ENCODE results near the gene CHD1L. TPM values are rescaled to one million over a fixed set of nuclear protein-coding genes. Genes with fewer than 3 reads are reported as not detected.
A peak's percentile ranks its signal among the peaks of the same experiment; 100 is the strongest.
"Not testable (repeated sequence)": the region's sequence is repeated elsewhere in the genome, so short reads cannot be mapped to it uniquely, and the experiment has no call there.

CHD1L gene
- total RNA-seq, 2 experiments from 2014 or later = 70.0 to 70.9 TPM

DNA sequence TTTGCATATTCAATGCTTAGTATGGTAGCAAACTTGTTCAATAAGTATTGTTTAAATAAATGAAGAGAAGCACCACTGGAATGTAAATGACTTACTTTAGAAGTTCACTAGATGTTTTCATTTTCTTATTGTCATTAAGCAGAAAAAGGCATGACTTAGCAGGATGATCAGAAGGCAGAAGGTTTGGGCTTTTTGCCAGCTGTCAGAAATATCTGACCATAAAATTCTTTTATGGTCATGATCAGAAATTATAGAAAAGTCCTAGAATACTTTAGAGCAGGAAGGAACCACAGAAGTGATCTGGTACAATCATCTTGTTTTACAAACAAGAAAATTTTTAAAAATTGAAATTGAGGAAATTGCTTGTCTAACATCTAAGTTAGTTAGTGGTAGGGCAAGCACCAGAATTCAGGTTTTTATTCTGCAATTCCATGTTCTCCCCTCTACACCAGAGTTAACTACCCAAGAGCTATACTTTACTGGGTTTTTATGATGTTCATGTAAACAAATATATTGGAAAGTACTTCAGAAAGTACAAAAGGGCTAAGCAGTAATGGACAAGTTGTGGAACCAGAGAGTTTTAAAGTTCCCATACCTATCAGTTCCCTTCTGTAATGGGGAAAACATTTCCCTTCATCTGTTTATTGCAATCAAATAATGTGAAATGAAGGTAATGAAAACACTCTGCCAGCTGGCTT lies 27.5 kb upstream of the CHD1L start:
- Mint-ChIP-seq H3K4me3 (no peak overlapping the region), H3K9me3 (no peaks in the 10 kb centered on the region), H3K27ac (no peak overlapping the region), H3K4me1 (no peaks in the 10 kb centered on the region), H3K36me3 (ENCODE audit: low read depth) (no peaks in the 10 kb centered on the region), H3K27me3 (no peaks in the 10 kb centered on the region)
- POLR2A ChIA-PET = no interaction called here
- CTCF ChIA-PET = no interaction called here
- no peak for DNase-seq

DNA sequence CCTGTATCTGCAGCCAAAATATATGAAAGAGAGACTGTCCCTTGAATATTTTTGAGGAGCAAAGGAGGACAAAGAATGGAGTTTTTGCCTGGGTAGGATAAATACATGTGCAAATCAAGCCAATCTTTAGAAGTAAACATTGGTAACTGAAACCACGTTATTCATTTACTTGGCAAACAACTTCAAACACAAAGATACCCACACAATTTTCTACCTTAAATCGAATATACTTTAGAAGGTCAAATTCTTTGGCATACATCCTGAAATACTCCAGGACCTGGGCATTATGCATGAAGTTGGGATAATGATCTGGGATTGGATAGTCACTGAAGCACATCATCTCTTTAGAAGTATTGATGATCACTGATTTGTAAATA lies 27.0 kb upstream of the CHD1L start:
- POLR2A ChIA-PET = no interaction called here

DNA sequence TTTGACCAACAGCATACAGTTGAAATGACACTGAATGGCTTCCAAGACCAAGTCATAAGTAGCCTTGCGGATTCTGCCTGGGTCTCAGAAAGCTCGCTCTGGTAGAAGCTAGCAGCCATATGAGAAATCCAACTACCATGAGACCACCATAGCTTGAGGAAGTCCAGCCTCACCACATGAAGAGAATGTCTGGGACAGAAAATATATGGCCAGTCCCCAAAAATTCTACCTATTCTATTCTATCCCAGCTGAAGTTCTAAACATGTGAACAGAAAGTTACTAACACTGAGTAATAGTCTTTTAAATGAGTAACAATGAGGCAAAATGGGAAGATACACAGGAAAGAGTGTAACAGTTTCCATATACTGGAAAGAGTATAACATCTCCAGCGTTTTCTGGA lies 26.4 kb upstream of the CHD1L start:
- CTCF ChIA-PET = no interaction called here
- Mint-ChIP-seq H3K36me3 (ENCODE audit: low read depth) (no peaks in the 10 kb centered on the region), H3K27me3 (no peaks in the 10 kb centered on the region), H3K27ac (no peak overlapping the region), H3K9me3 (no peaks in the 10 kb centered on the region), H3K4me3 (no peak overlapping the region), H3K4me1 (no peaks in the 10 kb centered on the region)
- POLR2A ChIA-PET = no interaction called here
- DNase-seq = no peak

More for the DNA sequence above, 27.0 kb upstream of the CHD1L start:
- H3K9me3 Mint-ChIP-seq = no peaks in the 10 kb centered on the region
- H3K36me3 Mint-ChIP-seq (ENCODE audit: low read depth) = no peaks in the 10 kb centered on the region
- no peak overlapping the region for H3K4me3 Mint-ChIP-seq
- H3K27ac Mint-ChIP-seq = no peak overlapping the region
- CTCF ChIA-PET = no interaction called here
- H3K27me3 Mint-ChIP-seq = no peaks in the 10 kb centered on the region
- H3K4me1 Mint-ChIP-seq = no peaks in the 10 kb centered on the region
- no peak for DNase-seq

DNA sequence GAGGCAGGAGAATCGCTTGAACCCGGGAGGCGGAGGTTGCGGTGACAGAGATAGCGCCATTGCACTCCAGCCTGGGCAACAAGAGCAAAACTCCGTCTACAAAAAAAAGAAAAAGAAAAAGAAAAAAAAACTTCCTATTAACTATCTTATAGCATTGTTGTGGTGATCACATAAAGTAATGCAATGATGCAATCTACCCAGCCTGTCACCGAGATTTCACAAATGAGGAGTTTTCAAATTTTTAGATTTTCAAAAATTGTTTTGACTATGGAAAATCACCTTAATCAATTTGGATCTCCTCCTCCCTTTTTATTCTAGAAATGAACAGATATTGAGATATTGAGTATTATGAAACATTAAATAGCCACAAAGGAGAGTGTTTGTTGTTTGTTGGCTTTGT lies 25.3 kb upstream of the CHD1L start:
- H3K36me3 Mint-ChIP-seq (ENCODE audit: low read depth) = no peaks in the 10 kb centered on the region
- H3K27me3 Mint-ChIP-seq = peaks cover under 1% of the 10 kb centered on the region
- DNase-seq = no peak
- POLR2A ChIA-PET = no interaction called here
- H3K27ac Mint-ChIP-seq = no peak overlapping the region
- no peaks in the 10 kb centered on the region for H3K9me3 Mint-ChIP-seq
- CTCF ChIA-PET = no interaction called here
- no peak overlapping the region for H3K4me3 Mint-ChIP-seq
- no peaks in the 10 kb centered on the region for H3K4me1 Mint-ChIP-seq

DNA sequence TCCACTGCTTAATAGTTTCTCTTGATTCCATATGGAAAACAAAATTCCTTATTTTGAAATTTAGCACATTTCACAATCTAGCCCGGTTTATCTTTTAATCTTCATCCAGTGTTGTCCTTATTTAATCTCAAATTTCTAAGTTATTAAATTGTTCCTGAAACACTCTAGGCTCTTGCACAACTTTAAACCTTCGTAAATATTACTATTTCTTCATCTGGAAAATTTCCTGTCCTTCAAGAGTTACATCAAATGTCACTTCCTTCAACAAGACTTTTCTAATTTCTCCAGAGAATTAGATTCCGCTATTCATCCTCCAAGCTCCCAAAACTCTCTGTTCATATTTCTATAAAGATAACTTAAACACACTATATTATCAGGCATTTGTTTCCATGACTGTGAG lies 23.9 kb upstream of the CHD1L start:
- H3K4me1 Mint-ChIP-seq = no peaks in the 10 kb centered on the region
- POLR2A ChIA-PET = no interaction called here
- H3K36me3 Mint-ChIP-seq (ENCODE audit: low read depth) = no peaks in the 10 kb centered on the region
- CTCF ChIA-PET = no interaction called here
- H3K9me3 Mint-ChIP-seq = no peaks in the 10 kb centered on the region
- H3K4me3 Mint-ChIP-seq = no peak overlapping the region
- no peak for DNase-seq
- no peak overlapping the region for H3K27ac Mint-ChIP-seq
- H3K27me3 Mint-ChIP-seq = peaks cover 1% of the 10 kb centered on the region

DNA sequence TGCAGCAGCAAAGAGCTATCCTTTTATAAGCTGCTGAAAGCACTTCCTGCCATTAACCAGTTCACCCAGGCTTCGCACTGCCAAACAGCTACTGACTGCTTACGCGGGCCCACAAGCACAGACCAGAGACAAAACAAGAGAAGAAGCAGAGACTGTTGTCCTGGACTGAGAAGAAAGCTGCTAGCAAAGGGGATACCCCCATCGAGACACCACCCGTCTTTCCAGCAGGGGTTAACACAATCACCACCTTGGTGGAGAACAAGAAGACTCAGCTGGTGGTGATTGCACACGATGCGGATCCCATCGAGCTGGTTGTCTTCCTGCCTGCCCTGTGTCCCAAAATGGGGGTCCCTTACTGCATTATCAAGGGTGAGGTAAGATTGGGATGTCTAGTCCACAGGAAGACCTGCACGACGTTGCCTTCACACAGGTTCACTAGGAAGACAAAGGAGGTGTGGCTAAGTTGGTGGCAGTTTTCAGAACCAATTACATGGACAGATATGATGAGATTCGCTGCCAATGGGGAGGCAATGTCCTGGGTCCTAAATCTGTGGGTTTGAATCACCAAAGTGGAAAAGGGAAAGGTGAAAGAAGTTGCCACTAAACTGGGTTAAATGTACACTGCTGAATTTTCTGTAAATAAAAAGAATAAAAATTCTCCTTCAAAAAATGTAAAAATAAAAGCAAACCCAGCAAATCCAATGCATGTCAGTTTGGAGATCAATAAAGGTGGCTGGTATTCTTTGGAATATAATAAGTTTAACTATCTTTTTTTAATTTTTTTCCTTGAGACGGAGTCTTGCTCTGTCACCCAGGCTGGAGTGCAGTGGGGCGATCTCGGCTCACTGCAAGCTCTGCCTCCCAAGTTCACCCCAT lies 18.5 kb upstream of the CHD1L start:
- ChIA-PET CTCF (interaction anchor here (1.4 kb wide), 1 partner anchor 19 kb away, joined by 5 read pairs; no protein-coding TSS in a partner anchor), POLR2A (interaction anchor here (2.0 kb wide), 1 partner anchor 139 kb away, joined by 6 read pairs; no protein-coding TSS in a partner anchor)
- H3K27ac Mint-ChIP-seq = no peak overlapping the region
- peaks cover 1% of the 10 kb centered on the region for H3K27me3 Mint-ChIP-seq
- peaks cover 3% of the 10 kb centered on the region for H3K36me3 Mint-ChIP-seq (ENCODE audit: low read depth)
- H3K4me1 Mint-ChIP-seq = peaks cover 18% of the 10 kb centered on the region
- no peaks in the 10 kb centered on the region for H3K9me3 Mint-ChIP-seq
- H3K4me3 Mint-ChIP-seq = no peak overlapping the region
- no peak for DNase-seq

DNA sequence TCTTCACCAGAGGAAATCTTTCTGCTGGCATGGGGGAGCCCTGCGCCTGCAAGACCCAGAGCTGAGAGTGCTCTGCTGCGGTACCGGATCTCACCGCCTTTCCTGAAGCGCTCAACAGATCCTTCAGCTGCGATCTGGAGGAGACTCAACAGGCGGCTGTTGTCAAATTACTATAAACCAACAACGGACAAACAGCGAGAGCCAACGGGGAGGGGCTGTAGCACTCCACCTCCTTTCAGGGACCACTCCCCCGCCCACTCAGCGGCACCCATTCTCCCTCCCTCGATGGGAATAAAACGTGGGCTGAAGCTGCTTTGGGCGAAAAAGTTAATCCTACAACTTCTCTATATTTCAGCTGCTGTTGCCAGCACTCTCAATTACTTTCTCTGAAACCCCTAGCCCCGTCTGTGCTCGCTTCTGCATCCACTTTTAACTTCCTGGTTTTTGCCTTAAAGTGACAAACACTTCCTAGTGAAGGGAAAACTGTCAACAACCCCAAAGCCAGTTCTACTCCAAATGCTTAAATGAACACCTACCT lies 17.2 kb upstream of the CHD1L start, which contains the start of gene FMO5:
TSS of gene FMO5 (minus strand) at position 147 of the 538 bp plus-strand sequence. CDS start 310 bp downstream, outside the sequence.
- Mint-ChIP-seq H3K36me3 (ENCODE audit: low read depth) (peaks cover 3% of the 10 kb centered on the region), H3K4me3 (peak within 1 kb of the TSS; percentile 89), H3K9me3 (no peaks in the 10 kb centered on the region), H3K4me1 (peaks cover 18% of the 10 kb centered on the region), H3K27me3 (peaks cover 1% of the 10 kb centered on the region), H3K27ac (peak within 1 kb of the TSS; percentile 44)
- CTCF ChIA-PET = interaction anchor here (0.7 to 1.3 kb wide), 6 partner anchors 17 to 236 kb away, joined by 3 to 8 read pairs (median 4); partner anchors contain the start of genes CHD1L and PRKAB2
- POLR2A ChIA-PET = interaction anchor here (1.0 to 2.0 kb wide), 4 partner anchors 17 to 141 kb away, joined by 3 to 19 read pairs (median 6); partner anchors contain the start of genes CHD1L and PRKAB2
- DNase-seq = peak; percentile 61

DNA sequence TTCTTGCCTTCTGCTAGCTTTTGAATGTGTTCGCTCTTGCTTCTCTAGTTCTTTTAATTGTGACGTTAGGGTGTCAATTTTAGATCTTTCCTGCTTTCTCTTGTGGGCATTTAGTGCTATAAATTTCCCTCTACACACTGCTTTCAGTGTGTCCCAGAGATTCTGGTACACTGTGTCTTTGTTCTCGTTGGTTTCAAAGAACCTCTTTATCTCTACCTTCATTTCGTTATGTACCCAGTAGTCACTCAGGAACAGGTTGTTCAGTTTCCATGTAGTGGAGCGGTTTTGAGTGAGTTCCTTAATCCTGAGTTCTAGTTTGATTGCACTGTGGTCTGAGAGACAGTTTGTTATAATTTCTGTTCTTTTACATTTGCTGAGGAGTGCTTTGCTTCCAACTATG lies 11.5 kb upstream of the CHD1L start:
- H3K4me3 Mint-ChIP-seq; H3K27ac Mint-ChIP-seq; H3K9me3 Mint-ChIP-seq; H3K27me3 Mint-ChIP-seq; H3K36me3 Mint-ChIP-seq (ENCODE audit: low read depth); POLR2A ChIA-PET; H3K4me1 Mint-ChIP-seq; CTCF ChIA-PET; DNase-seq: not testable (repeated sequence)

DNA sequence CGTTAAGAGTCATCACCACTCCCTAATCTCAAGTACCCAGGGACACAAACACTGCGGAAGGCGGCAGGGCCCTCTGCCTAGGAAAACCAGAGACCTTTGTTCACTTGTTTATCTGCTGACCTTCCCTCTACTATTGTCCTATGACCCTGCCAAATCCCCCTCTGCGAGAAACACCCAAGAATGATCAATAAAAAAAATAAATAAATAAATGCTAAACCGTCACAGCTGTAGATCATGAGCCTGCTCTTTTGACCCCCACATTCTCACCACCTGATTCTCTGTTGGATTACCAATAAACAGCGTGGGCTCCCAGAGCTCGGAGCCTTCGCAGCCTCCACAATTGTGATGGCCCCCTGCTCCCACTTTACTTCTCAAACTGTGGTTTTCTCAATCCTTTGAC lies 8.6 kb upstream of the CHD1L start:
- H3K4me1 Mint-ChIP-seq; CTCF ChIA-PET; H3K36me3 Mint-ChIP-seq (ENCODE audit: low read depth); H3K27ac Mint-ChIP-seq; H3K27me3 Mint-ChIP-seq; DNase-seq; H3K9me3 Mint-ChIP-seq; POLR2A ChIA-PET; H3K4me3 Mint-ChIP-seq: not testable (repeated sequence)

DNA sequence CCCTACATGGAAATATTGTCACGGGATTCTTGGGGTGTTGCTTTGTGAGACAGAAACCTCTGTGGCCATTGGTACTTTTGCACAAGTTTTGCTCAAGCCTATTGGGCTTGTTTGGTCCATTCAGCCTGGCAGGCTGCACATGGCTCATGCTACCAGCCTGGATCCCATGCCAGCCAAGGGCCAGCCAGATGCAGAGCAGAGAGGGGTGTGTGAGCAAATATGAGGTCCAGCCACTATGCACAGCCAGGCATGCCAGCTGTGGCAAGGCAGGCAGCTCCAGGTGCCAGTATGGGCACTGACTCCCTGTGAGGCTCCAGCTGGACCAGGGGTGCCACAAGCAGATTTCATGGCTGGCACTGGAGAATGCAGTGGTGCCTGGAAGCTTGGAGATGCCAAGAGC lies 6.7 kb upstream of the CHD1L start:
- POLR2A ChIA-PET = no interaction called here
- H3K27ac Mint-ChIP-seq = no peak overlapping the region
- H3K4me1 Mint-ChIP-seq = no peaks in the 10 kb centered on the region
- no peak for DNase-seq
- no peaks in the 10 kb centered on the region for H3K36me3 Mint-ChIP-seq (ENCODE audit: low read depth)
- H3K9me3 Mint-ChIP-seq = peaks cover 2% of the 10 kb centered on the region
- H3K27me3 Mint-ChIP-seq = peaks cover 11% of the 10 kb centered on the region
- CTCF ChIA-PET = no interaction called here
- no peak overlapping the region for H3K4me3 Mint-ChIP-seq

DNA sequence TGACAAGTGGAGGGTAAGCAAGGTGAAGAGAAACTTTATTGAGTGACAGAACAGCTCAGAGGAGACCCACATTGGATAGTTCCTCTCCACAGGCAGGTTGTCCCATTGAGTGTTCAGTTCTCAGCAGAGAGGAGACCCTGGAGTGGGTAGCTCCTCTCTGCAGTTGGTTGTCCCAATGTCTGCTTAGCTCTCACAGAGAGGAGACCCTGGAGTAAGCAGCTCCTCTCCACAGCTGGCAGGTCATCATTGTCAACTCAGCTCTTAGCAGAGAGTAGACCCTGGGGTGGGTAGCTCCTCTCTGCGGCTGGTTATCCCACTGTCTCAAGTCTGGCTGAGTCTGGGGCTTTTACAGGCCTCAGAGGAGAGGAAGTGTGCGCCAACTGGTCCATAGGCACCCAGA lies 6.0 kb upstream of the CHD1L start:
- Mint-ChIP-seq H3K4me1 (no peaks in the 10 kb centered on the region), H3K9me3 (peaks cover 2% of the 10 kb centered on the region), H3K36me3 (ENCODE audit: low read depth) (no peaks in the 10 kb centered on the region), H3K27me3 (peaks cover 4% of the 10 kb centered on the region), H3K4me3 (no peak overlapping the region), H3K27ac (no peak overlapping the region)
- no peak for DNase-seq
- ChIA-PET POLR2A (interaction anchor here (2.3 kb wide), 1 partner anchor 152 kb away, joined by 8 read pairs; no protein-coding TSS in a partner anchor), CTCF (no interaction called here)

DNA sequence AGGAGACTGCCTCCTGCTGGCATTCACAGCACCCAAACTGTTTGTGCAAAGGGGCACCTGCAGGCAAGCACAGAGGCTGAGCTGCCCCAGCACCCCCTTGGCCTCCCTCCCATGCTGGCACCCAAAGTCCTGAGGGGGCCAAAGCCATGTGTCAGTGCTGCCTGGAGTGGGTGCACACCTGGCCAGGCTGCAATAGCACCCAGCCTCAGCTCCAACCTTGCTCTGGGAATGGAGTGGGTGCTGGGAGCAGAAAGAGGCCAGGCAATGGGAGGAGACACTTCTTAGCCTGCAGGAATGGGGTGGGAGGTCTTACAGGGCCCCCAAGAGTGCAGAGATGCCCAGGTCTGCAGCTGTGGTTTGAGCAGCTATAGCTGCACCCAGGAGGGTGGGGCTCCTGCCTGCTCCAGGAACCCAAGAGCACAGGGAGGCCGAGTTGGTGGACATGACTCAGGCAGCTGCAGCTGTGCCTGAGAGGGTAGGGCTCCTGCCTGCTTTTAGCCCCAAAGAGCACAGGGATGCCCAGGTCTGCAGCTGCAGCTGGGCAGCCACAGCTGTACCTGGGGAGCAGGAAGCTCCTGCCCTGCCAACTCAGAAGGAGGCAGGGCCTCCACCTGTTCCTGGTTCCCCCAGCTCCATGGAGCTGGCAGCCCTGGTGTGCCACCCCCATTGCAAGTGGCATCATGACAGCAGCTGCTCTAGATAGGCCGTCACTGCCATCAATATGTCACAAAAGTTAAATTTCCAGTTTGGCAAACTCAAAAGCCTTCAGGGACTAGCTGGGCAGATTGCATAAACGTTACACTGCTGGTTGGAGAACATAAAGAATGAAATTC lies 5.3 kb upstream of the CHD1L start:
- Mint-ChIP-seq H3K36me3 (ENCODE audit: low read depth) (no peaks in the 10 kb centered on the region), H3K4me3 (no peak overlapping the region), H3K9me3 (peaks cover 2% of the 10 kb centered on the region), H3K4me1 (peaks cover 6% of the 10 kb centered on the region), H3K27me3 (peaks cover 3% of the 10 kb centered on the region), H3K27ac (no peak overlapping the region)
- no peak for DNase-seq
- ChIA-PET CTCF (interaction anchor here (1.2 kb wide), 1 partner anchor 64 kb away, joined by 4 read pairs; no protein-coding TSS in a partner anchor), POLR2A (interaction anchor here (2.3 kb wide), 1 partner anchor 153 kb away, joined by 8 read pairs; no protein-coding TSS in a partner anchor)
